Endothelial cell of umbilical vein (primary cell): Measurements from ENCODE around the gene SF3B1. TPM values are rescaled to one million over a fixed set of nuclear protein-coding genes. Genes with fewer than 3 reads are reported as not detected.

Experiments
- BruUV-seq: library from RNA; stranded (reverse); fragments of 400-500 nt; replicated peaks from 2 replicates; lab custom pipeline; 2021; lab: Mats Ljungman, UMichigan
- CTCF ChIA-PET: fragments of 300-600, 350-600 bp; sonication (Branson Sonifier 250); formaldehyde crosslinking; loops from one replicate; lab custom pipeline; 2021; ENCODE audit warnings: antibody characterized with exemption, inconsistent platforms; lab: Charles Lee
- POLR2A ChIA-PET: fragments of 300-600, 350-600 bp; sonication (Branson Sonifier 250); formaldehyde crosslinking; loops from one replicate; lab custom pipeline; 2021; ENCODE audit warnings: antibody characterized with exemption, inconsistent platforms; lab: Charles Lee
- DNase-seq: peaks from one replicate; pipeline ENCODE4 v3.0.0-alpha.2; 2011; ENCODE audit warnings: low read depth, low spot score
- FAIRE-seq: peaks from 2 replicates; lab custom pipeline; 2011; peaks lifted over from hg19 to GRCh38; lab: Jason Lieb, UNC
- H2AFZ ChIP-seq: 2 replicates; pipeline ENCODE4 v1.6.0; 2012; ENCODE audit warnings: low read depth, low read length, control low read depth, inconsistent platforms
- H3K27ac ChIP-seq: 2 replicates; pipeline ENCODE4 v1.5.1; 2011; ENCODE audit warnings: low read depth, mild to moderate bottlenecking, control low read depth, low read length, moderate library complexity; ENCODE audit not compliant: insufficient read depth
- H3K27me3 ChIP-seq, 2 experiments: 2 replicates each; pipeline versions ENCODE4 v1.6.0 to v1.6.1; 2011; ENCODE audit warnings: low read length in 2 of 2, mixed read lengths in 1 of 2; ENCODE audit not compliant: control insufficient read depth in 2 of 2, insufficient read depth in 2 of 2
- H3K36me3 ChIP-seq, 2 experiments: 2 replicates in 1 of 2; 3 replicates in 1 of 2; pipeline ENCODE4 v1.5.1; 2011; ENCODE audit warnings: low read length in 2 of 2, mild to moderate bottlenecking in 1 of 2, moderate library complexity in 1 of 2; ENCODE audit not compliant: control insufficient read depth in 2 of 2, insufficient read depth in 2 of 2; ENCODE audit errors: extremely low read depth in 1 of 2
- H3K4me1 ChIP-seq: 3 replicates; pipeline ENCODE4 v1.5.1; 2011; ENCODE audit warnings: mild to moderate bottlenecking, low read length; ENCODE audit not compliant: control insufficient read depth, insufficient read depth; ENCODE audit errors: extremely low read depth
- H3K4me2 ChIP-seq: 2 replicates; pipeline ENCODE4 v1.6.1; 2011; ENCODE audit warnings: low read length, control low read depth, mixed read lengths; ENCODE audit not compliant: insufficient read depth
- H3K4me3 ChIP-seq, 3 experiments: fragments of 200-600 bp in 1 of 3; sonication (generic), shearing (Covaris generic) in 1 of 3; replicated peaks in 1 of 3; 2 replicates each; pipeline ENCODE4 v1.5.1; 2011 to 2016; ENCODE audit warnings: control low read depth in 3 of 3, low read length in 3 of 3, mild to moderate bottlenecking in 2 of 3, inconsistent platforms in 1 of 3, low read depth in 1 of 3, moderate library complexity in 1 of 3; ENCODE audit not compliant: insufficient read depth in 1 of 3
- H3K79me2 ChIP-seq: 2 replicates; pipeline ENCODE4 v1.6.0; 2012; ENCODE audit warnings: low read length, inconsistent platforms; ENCODE audit not compliant: control insufficient read depth, insufficient read depth
- H3K9ac ChIP-seq: replicated peaks from 2 replicates; pipeline ENCODE3; 2011; ENCODE audit warnings: low read length, control low read depth; ENCODE audit not compliant: insufficient read depth; ENCODE audit errors: extremely low read depth
- H3K9me1 ChIP-seq: replicated peaks from 3 replicates; pipeline ENCODE4 v1.6.0; 2011; ENCODE audit warnings: mild to moderate bottlenecking, low read length; ENCODE audit not compliant: control insufficient read depth, insufficient read depth; ENCODE audit errors: extremely low read depth
- H3K9me3 ChIP-seq: replicated peaks from 2 replicates; pipeline ENCODE4 v1.5.1; 2012; ENCODE audit warnings: low read length, inconsistent platforms; ENCODE audit not compliant: control insufficient read depth, insufficient read depth
- H4K20me1 ChIP-seq: replicated peaks from 2 replicates; pipeline ENCODE3; 2011; ENCODE audit warnings: mild to moderate bottlenecking, low read length; ENCODE audit not compliant: control insufficient read depth, insufficient read depth; ENCODE audit errors: extremely low read depth
- CTCF ChIP-seq, 2 donors: IDR thresholded peaks; 1 replicate in 1 of 2; 2 replicates in 1 of 2; pipeline ENCODE4 v1.5.1; 2011; ENCODE audit warnings: low read length in 2 of 2, mild to moderate bottlenecking in 2 of 2, moderate library complexity in 2 of 2, control low read depth in 1 of 2, inconsistent platforms in 1 of 2, low read depth in 1 of 2; ENCODE audit not compliant: insufficient read depth in 1 of 2; ENCODE audit errors: extremely low read depth in 1 of 2
- EZH2 ChIP-seq: IDR thresholded peaks from 2 replicates; pipeline ENCODE4 v1.6.1; 2012; ENCODE audit warnings: borderline replicate concordance, low read depth, mild to moderate bottlenecking, moderate library complexity, low read length, inconsistent platforms; ENCODE audit not compliant: severe bottlenecking
- FOS ChIP-seq: IDR thresholded peaks from 2 replicates; pipeline ENCODE4 v1.6.1; 2011; ENCODE audit warnings: mild to moderate bottlenecking, low read length, moderate library complexity, borderline replicate concordance; ENCODE audit not compliant: insufficient read depth
- GATA2 ChIP-seq: IDR thresholded peaks from 2 replicates; pipeline ENCODE4 v1.7.0; 2011; ENCODE audit warnings: low read depth, mild to moderate bottlenecking, moderate library complexity, mixed read lengths, low read length; ENCODE audit not compliant: insufficient read length, insufficient read depth
- JUN ChIP-seq: IDR thresholded peaks from 2 replicates; pipeline ENCODE4 v1.6.1; 2011; ENCODE audit warnings: borderline replicate concordance, low read depth; ENCODE audit not compliant: insufficient read length, insufficient read depth
- MYC ChIP-seq: IDR thresholded peaks from one replicate; pipeline ENCODE4 v1.6.1; 2011; ENCODE audit warnings: mild to moderate bottlenecking, low read depth, low read length
- POLR2A ChIP-seq: IDR thresholded peaks from 2 replicates; pipeline ENCODE4 v1.6.1; 2012; ENCODE audit warnings: low read depth, mild to moderate bottlenecking, control low read depth, low read length
- POLR2AphosphoS5 ChIP-seq: IDR thresholded peaks from 2 replicates; pipeline ENCODE4 v1.6.1; 2012; ENCODE audit warnings: low read depth, mild to moderate bottlenecking, control low read depth, low read length, moderate library complexity; ENCODE audit not compliant: insufficient read depth
- dilution Hi-C: fragments of 300-500 bp; cut with MboI; formaldehyde crosslinking; loops from one replicate; pipeline ENCODE4 v1.15.0; 2019; ENCODE audit warnings: low sequenced_read_pairs; ENCODE audit not compliant: extremely low pct_ligation_motif_present
- intact Hi-C: fragments of 100-400 bp; cut with micrococcal nuclease; formaldehyde crosslinking; loops from one replicate; pipeline ENCODE4 v1.10.0; 2022
- polyA plus RNA-seq, 4 experiments: library from polyadenylated mRNA; depleted of rRNA in 3 of 4; stranded (reverse) in 3 of 4; unstranded in 1 of 4; fragments of >200 nt; gene quantifications; 2 replicates each; pipeline versions ENCODE4 v1.2.1 to v1.2.3, GENCODE V29; 2011 to 2012; ENCODE audit warnings: missing spikeins in 1 of 4
- total RNA-seq: library from RNA; stranded (reverse); gene quantifications from 2 replicates; pipeline ENCODE4 v1.2.3, GENCODE V29; 2021
- TF ChIP-seq, protein P1 (sequence below): IDR thresholded peaks from 2 replicates; pipeline ENCODE4 v1.6.1; 2011; ENCODE audit not compliant: insufficient read depth, insufficient read length

Gene SF3B1
- total and polyA plus RNA-seq, 2 donors (not counting 3 experiments of a cell fraction or from before 2014, with no cell fraction given): 234 to 321 TPM

GRCh38 chr2:197354169-197354558, 80.7 kb downstream of the SF3B1 start:
- dilution Hi-C loops: no loop called here
- POLR2A ChIA-PET: no interaction called here

More at GRCh38 chr2:197354169-197354558, 80.7 kb downstream of the SF3B1 start:
- Histone ChIP-seq H3K4me1 (no peaks in the 10 kb centered on the region), H3K9me3 (no peaks in the 10 kb centered on the region), H3K79me2 (no peaks in the 10 kb centered on the region), H3K36me3 (no peaks in the 10 kb centered on the region), H3K4me2 (no peak overlapping the region), H3K9me1 (no peaks in the 10 kb centered on the region), H4K20me1 (no peaks in the 10 kb centered on the region), H2AFZ (no peak overlapping the region), H3K27me3 (no peaks in the 10 kb centered on the region), H3K9ac (no peak overlapping the region), H3K4me3 (no peak overlapping the region), H3K27ac (no peak overlapping the region)
- BruUV-seq: no TSS peak
- intact Hi-C loops: no loop called here
- CTCF ChIA-PET: interaction anchor here (0.7 to 1.4 kb wide), 3 partner anchors 11 to 240 kb away, joined by 3 to 5 read pairs (median 5); no protein-coding TSS in a partner anchor
- TF ChIP-seq MYC (no peak), CTCF (IDR thresholded peaks at IDR 0.05; ENCODE audit: extremely low read depth in 1 of 2, insufficient read depth in 1 of 2, low read depth in 1 of 2, low read length in 2 of 2) (no peak), FOS (no peak), GATA2 (no peak), POLR2AphosphoS5 (no peak), JUN (no peak), POLR2A (no peak), EZH2 (no peak)
- TF ChIP-seq, protein P1, sequence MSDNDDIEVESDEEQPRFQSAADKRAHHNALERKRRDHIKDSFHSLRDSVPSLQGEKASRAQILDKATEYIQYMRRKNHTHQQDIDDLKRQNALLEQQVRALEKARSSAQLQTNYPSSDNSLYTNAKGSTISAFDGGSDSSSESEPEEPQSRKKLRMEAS: no peak
- DNase-seq (no peak), FAIRE-seq (no peak)
